ENCODE data around the gene RUBCN. TPM values are rescaled to one million over a fixed set of nuclear protein-coding genes. Genes with fewer than 3 reads are reported as not detected.
"Not testable (repeated sequence)": the region's sequence is repeated elsewhere in the genome, so short reads cannot be mapped to it uniquely, and the experiment has no call there.

Gene RUBCN
- total RNA-seq, 1 donor from 2014 or later, result 33.1 TPM

DNA sequence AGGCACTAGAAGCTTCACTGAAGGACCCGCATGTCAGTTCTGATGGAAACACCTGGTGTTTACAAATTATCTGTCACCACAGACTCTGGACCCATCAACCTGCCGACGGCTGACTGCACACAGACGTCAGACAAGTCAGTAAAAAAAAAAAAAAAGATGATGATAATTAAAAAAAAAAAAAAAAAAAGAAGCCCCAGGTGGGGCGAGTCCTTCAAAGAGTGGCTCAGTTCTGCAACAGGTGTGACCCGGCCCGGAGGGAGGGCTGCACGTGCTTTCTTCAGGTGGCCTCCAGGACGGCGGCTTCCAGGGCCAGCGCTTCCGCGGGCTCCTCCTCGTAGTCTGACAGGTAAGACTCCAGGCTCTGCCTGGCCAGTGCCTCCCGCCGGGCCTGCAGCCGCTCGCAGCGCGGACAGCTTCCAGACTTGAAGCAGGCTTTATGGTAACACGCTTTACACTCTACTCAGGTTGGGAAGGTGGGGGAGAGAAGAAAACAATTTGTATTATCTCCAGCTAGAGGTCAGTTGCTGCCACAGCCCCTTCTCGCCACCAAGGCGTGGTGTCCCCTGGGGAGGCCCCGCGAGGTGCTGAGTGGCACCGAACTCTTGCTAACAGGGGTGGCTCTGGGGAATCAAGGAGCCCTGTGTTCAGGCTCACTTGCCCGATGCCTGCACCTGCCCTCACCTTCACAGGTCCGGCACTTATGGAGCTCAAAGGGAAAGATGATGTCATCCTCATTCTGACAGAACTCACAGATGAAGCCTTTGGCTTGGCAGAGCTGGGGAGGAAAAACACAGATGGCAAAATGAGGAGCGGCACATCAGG is 61.8 kb downstream of the RUBCN start:
- no peak for DNase-seq
- peaks cover 63% of the 10 kb centered on the region for H3K36me3 ChIP-seq
- intact Hi-C loops (cut with DNase I), result no loop called here

DNA sequence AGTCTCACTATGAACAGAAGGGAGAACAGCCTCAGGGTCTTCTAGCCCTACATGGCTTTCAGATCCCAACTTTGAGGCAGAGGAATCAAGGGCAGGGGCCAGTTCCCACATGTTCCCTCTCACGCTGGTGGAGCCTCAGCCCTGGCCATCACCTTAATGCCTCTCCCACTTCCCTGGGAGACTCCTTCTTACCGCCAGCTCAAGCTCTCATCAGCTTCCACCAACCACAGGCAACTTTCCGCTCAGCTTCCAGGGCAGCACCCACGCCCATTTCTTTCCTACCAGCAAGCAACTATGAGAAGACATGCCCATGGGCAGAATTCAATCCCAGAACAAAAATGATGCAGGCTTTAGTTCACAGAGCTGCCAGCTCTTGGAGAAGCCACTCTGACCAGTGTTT is 63.5 kb downstream of the RUBCN start:
- peaks cover 6% of the 10 kb centered on the region for H3K4me1 ChIP-seq
- TF ChIP-seq, protein P1, sequence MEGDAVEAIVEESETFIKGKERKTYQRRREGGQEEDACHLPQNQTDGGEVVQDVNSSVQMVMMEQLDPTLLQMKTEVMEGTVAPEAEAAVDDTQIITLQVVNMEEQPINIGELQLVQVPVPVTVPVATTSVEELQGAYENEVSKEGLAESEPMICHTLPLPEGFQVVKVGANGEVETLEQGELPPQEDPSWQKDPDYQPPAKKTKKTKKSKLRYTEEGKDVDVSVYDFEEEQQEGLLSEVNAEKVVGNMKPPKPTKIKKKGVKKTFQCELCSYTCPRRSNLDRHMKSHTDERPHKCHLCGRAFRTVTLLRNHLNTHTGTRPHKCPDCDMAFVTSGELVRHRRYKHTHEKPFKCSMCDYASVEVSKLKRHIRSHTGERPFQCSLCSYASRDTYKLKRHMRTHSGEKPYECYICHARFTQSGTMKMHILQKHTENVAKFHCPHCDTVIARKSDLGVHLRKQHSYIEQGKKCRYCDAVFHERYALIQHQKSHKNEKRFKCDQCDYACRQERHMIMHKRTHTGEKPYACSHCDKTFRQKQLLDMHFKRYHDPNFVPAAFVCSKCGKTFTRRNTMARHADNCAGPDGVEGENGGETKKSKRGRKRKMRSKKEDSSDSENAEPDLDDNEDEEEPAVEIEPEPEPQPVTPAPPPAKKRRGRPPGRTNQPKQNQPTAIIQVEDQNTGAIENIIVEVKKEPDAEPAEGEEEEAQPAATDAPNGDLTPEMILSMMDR (IDR thresholded peaks at IDR 0.05), result no peak
- H3K27ac ChIP-seq, result no peak overlapping the region
- no peak overlapping the region for H3K4me3 ChIP-seq
- peaks cover 63% of the 10 kb centered on the region for H3K36me3 ChIP-seq
- intact Hi-C loops (cut with DNase I), result no loop called here
- no peaks in the 10 kb centered on the region for H3K27me3 ChIP-seq (ENCODE audit: low read depth)
- DNase-seq (no peak), ATAC-seq (no peak)
- H3K9me3 ChIP-seq, result no peaks in the 10 kb centered on the region

More for the DNA sequence above, 61.8 kb downstream of the RUBCN start:
- Histone ChIP-seq H3K27me3 (ENCODE audit: low read depth) (no peaks in the 10 kb centered on the region), H3K27ac (no peak overlapping the region), H3K4me1 (peaks cover 6% of the 10 kb centered on the region), H3K4me3 (no peak overlapping the region), H3K9me3 (no peaks in the 10 kb centered on the region)
- peak; percentile 27 to 41 for ATAC-seq
- TF ChIP-seq, protein P1 (IDR thresholded peaks at IDR 0.05), result no peak

DNA sequence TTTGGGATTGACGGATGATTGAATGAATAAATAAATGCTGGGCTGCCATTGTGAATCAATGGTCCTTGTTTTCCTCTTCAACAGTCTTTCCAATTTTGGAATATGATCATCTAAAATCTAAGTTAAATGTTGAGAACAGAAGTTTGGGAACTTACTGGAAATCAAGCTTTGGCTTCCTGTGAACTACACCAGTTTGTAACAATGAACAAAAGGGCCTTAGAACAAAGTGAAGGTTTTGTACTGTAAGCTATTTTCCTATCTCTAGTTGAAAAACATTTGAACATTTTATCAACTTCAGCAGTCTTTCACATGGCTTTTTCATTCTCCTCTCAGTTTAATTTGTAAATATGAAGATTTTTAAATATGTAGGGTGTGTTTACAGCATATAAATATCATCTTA is 66.3 kb downstream of the RUBCN start:
- Histone ChIP-seq H3K9me3 (no peaks in the 10 kb centered on the region), H3K27me3 (ENCODE audit: low read depth) (no peaks in the 10 kb centered on the region), H3K4me1 (no peaks in the 10 kb centered on the region), H3K36me3 (peaks cover 42% of the 10 kb centered on the region), H3K4me3 (no peak overlapping the region), H3K27ac (no peak overlapping the region)
- no peak for DNase-seq
- no peak for ATAC-seq
- TF ChIP-seq, protein P1 (IDR thresholded peaks at IDR 0.05), result no peak
- intact Hi-C loops (cut with DNase I), result no loop called here

DNA sequence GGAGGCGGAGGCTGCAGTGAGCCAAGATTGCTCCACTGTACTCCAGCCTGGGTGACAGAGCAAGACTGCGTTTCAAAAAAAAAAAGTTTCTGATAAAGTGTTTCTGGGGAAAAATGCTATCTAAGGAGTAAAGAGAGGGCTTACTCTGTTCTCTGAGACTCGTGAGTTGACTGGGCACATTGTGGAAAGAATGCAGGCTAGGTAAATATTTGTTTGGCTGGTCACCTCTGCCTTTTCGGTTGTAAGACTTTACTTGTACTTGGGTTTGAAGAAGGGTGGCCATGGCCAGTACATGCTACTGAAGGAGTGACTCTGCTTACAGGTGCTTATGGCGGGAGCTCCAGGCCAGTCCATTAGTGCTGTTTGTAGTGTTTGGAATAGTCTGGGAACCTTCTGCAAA is 68.7 kb downstream of the RUBCN start:
- Histone ChIP-seq H3K36me3 (peaks cover 18% of the 10 kb centered on the region), H3K9me3 (no peaks in the 10 kb centered on the region), H3K4me1 (no peaks in the 10 kb centered on the region), H3K4me3 (no peak overlapping the region), H3K27me3 (ENCODE audit: low read depth) (no peaks in the 10 kb centered on the region), H3K27ac (no peak overlapping the region)
- DNase-seq (no peak), ATAC-seq (no peak)
- intact Hi-C loops (cut with DNase I), result no loop called here
- TF ChIP-seq, protein P1 (IDR thresholded peaks at IDR 0.05), result no peak

DNA sequence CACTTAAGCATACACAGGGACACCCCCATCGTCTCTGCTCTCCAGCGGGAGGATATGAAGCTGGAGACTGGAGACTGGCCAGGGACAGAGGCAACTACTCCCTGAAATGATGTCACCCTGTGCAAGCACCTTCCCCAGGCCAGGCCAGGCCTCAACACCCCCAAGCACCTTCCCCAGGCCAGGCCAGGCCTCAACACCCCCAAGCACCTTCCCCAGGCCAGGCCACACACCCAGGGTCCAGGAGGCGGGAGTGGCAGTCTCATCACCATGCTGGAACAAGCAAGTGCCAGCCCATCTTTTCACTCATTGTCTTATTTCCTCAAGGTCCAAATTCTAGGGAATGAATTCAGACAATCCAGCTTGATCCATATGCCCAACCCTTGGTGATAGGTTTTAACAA is 69.4 kb downstream of the RUBCN start:
- not testable (repeated sequence) for ATAC-seq

DNA sequence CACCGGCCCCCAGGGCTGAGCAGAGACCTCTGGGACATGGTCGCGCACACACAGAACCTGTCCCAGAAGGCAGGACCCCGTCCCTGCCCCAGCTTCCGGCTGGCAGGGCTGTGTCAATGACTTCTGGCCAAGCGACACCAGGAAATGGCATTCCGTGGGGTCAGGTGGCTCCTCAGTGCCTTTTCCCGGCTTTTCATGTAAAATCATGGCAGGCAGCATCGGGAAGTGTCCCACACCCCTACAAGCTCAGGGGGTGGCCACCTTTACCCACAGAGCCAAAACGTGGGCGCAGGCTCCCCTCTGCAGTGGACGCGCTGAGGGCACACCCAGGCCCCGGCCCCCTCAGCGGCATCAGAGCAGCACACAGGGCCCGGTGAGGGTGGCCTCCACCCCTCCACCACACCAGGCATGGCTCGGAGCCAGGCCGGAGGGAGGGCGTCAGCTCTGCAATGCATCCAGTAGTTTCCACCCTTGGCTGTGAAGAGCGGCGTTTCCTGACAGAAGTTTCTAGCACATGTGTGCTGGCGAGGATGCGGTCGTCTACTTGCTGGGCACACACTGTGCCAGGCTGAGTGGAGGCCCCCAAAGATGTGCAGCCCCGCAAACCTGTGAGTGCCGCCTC is 70.4 kb downstream of the RUBCN start:
- not testable (repeated sequence) for DNase-seq

More for the DNA sequence above, 69.4 kb downstream of the RUBCN start:
- H3K4me1 ChIP-seq; H3K27ac ChIP-seq; intact Hi-C loops (cut with DNase I); H3K9me3 ChIP-seq; DNase-seq; H3K4me3 ChIP-seq; H3K27me3 ChIP-seq (ENCODE audit: low read depth): not testable (repeated sequence)
- H3K36me3 ChIP-seq, result peaks cover 13% of the 10 kb centered on the region

DNA sequence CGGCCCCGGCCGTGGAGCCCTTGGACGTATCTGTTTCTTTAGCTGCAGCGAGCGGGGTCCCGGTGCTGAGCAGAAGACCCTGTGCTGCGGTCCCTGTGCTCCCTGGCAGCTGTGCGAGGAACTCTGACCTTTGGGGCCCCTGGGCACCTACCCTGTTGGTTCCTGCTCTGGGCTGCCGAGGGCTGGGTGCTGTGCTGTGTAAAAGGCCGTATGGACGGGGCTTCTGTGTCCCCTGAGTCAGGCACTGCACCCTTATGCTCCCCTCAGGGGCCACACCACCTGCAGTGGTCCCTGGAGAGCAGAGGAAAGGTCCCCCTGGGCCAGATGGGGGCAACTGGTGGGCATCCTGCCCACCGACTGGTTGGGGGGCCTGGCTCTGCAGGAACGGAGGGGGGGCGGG is 71.2 kb downstream of the RUBCN start:
- ATAC-seq, result peak in 1 of 2 donors; percentile 14
- DNase-seq, result not testable (repeated sequence)

More for the DNA sequence above, 70.4 kb downstream of the RUBCN start:
- intact Hi-C loops (cut with DNase I); H3K27ac ChIP-seq; H3K4me1 ChIP-seq; H3K36me3 ChIP-seq; H3K9me3 ChIP-seq; H3K27me3 ChIP-seq (ENCODE audit: low read depth); H3K4me3 ChIP-seq: not testable (repeated sequence)
- ATAC-seq, result peak in 1 of 2 donors; percentile 19

DNA sequence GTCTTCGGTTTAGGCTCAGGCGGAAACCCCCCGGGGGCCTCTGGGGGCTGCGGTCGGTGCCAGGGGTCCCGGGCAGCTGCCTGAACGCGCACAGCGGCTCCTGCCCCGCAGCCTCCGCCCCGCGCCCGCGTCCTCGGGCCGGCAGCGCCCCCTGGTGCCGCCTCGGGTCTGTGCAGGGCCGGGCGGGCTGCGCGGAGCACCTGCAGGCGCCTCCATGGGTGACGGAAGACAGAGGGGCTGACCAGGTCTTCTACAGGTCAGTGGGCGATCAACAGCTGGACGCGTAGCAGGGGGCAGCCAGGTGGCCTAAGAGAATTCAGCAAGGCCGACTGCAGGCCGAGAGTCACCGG is 71.6 kb downstream of the RUBCN start:
- intact Hi-C loops (cut with DNase I); H3K4me1 ChIP-seq; H3K27me3 ChIP-seq (ENCODE audit: low read depth); H3K27ac ChIP-seq; H3K9me3 ChIP-seq; H3K36me3 ChIP-seq; DNase-seq: not testable (repeated sequence)
- H3K4me3 ChIP-seq, result peak overlapping the region; percentile 40
- ATAC-seq, result peak; percentile 95 to 96

More for the DNA sequence above, 71.2 kb downstream of the RUBCN start:
- H3K27me3 ChIP-seq (ENCODE audit: low read depth); H3K9me3 ChIP-seq; H3K36me3 ChIP-seq; H3K27ac ChIP-seq; H3K4me3 ChIP-seq; intact Hi-C loops (cut with DNase I); H3K4me1 ChIP-seq: not testable (repeated sequence)

DNA sequence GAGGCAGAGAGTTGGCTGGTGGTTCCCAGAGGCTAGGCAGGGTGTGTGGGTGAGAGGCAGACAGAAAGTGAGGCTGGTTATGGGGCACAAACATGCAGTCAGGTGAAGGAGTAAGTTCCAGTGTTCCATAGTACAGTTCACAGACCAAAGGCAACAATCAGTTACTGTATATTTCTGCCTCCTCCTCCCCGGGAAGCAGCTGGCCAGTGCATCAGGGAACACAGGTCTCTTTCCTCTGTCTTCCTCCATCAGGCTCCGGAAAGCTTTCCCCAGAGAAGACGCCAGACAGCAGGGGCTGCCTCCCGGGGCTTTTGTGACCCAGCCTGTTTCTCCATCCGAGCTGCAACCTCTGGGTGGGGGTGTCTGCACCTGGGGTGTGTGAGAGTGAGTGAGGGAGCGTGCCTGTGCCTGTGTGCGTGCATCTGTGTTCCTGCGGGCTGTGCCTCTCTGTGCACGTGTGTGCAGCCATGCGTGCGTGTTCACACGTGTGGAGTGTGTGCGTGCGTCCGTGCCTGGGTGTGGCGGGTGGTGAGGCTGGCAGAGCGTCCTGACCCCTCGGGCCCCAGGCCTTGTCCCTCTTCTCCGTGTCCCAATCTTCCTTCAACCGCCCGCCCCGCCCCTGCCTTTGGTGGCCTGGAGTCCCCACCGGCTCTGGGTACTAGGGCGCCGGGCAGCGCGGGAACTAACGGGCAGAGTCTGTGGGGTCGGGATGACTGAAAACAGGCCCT is 72.1 kb downstream of the RUBCN start:
- peak overlapping the region; percentile 40 for H3K4me3 ChIP-seq
- H3K27ac ChIP-seq; H3K9me3 ChIP-seq; DNase-seq; H3K36me3 ChIP-seq; H3K4me1 ChIP-seq; H3K27me3 ChIP-seq (ENCODE audit: low read depth); intact Hi-C loops (cut with DNase I): not testable (repeated sequence)
- peak; percentile 56 to 69 for ATAC-seq
